Smooth muscle cell (in vitro differentiated cells): ENCODE data around the gene FERMT3. TPM values are rescaled to one million over a fixed set of nuclear protein-coding genes. Genes with fewer than 3 reads are reported as not detected.

Experiments used
- DNase-seq: peaks from one replicate; lab custom pipeline; 2025; ENCODE audit not compliant: unreplicated experiment; lab: John Stamatoyannopoulos, UW
- H2AFZ ChIP-seq: fragments of 200-600 bp; sonication (generic); 2 replicates; pipeline ENCODE4 v1.6.0; 2016; ENCODE audit warnings: antibody characterized with exemption, low read depth, mild to moderate bottlenecking
- H3F3A ChIP-seq: fragments of 200-600 bp; sonication (generic); 2 replicates; pipeline ENCODE4 v1.6.0; 2017; ENCODE audit warnings: antibody characterized with exemption, low read depth
- H3K27ac ChIP-seq: fragments of 200-600 bp; sonication (generic); 2 replicates; pipeline ENCODE4 v1.5.1; 2016; ENCODE audit warnings: low read depth, mild to moderate bottlenecking
- H3K27me3 ChIP-seq: fragments of 200-600 bp; sonication (generic); 2 replicates; pipeline ENCODE4 v1.6.1; 2016; ENCODE audit warnings: low read depth, mild to moderate bottlenecking
- H3K36me3 ChIP-seq: fragments of 200-600 bp; sonication (generic); 2 replicates; pipeline ENCODE4 v1.5.1; 2016; ENCODE audit warnings: low read depth
- H3K4me1 ChIP-seq: fragments of 200-600 bp; sonication (generic); 2 replicates; pipeline ENCODE4 v1.5.1; 2016; ENCODE audit warnings: low read depth
- H3K4me2 ChIP-seq: fragments of 200-600 bp; sonication (generic); 2 replicates; pipeline ENCODE4 v1.6.0; 2016; ENCODE audit warnings: mild to moderate bottlenecking
- H3K4me3 ChIP-seq: fragments of 200-600 bp; sonication (generic); 2 replicates; pipeline ENCODE4 v1.5.1; 2016; ENCODE audit warnings: mild to moderate bottlenecking
- H3K79me2 ChIP-seq: fragments of 200-600 bp; sonication (generic); 2 replicates; pipeline ENCODE4 v1.6.0; 2016; ENCODE audit warnings: low read depth, mild to moderate bottlenecking
- H3K9ac ChIP-seq: fragments of 200-600 bp; sonication (generic); 2 replicates; pipeline ENCODE4 v1.6.0; 2016; ENCODE audit warnings: low read depth
- H3K9me3 ChIP-seq: fragments of 200-600 bp; sonication (generic); replicated peaks from 2 replicates; pipeline ENCODE4 v1.5.1; 2016; ENCODE audit warnings: low read depth
- H4K20me1 ChIP-seq: fragments of 200-600 bp; sonication (generic); 2 replicates; pipeline ENCODE4 v1.6.0; 2016; ENCODE audit warnings: low read depth
- CTCF ChIP-seq: fragments of 200-600 bp; sonication (generic); IDR thresholded peaks from 2 replicates; pipeline ENCODE4 v1.5.1; 2017; ENCODE audit warnings: borderline replicate concordance, mild to moderate bottlenecking, antibody characterized with exemption; ENCODE audit not compliant: insufficient read depth, poor library complexity, severe bottlenecking
- WGBS: methylation state at CpG from one replicate; pipeline ENCODE4 v1.1.7; 2016; ENCODE audit warnings: low lambda C conversion rate; 5-methylcytosine and 5-hydroxymethylcytosine counted together
- polyA plus RNA-seq: library from polyadenylated mRNA; unstranded; fragments of >200 nt; fragmentation: Nextera tagmentation; extraction: Ambion mirVana; gene quantifications from 2 replicates; pipeline ENCODE4 v1.2.1, GENCODE V29; 2016
- total RNA-seq: library from RNA; depleted of rRNA; stranded (reverse); fragments of >200 nt; gene quantifications from 2 replicates; pipeline ENCODE4 v1.2.3, GENCODE V29; 2014

FERMT3 gene
- total and polyA plus RNA-seq, 2 experiments from 2014 or later, result 1.2 to 3.7 TPM

GRCh38 chr11:64227405-64227956 is 21.0 kb downstream of the FERMT3 start:
- WGBS, result 80% methylated on average over 2 of the region's 3 CpGs
- Histone ChIP-seq H3K27ac (no peak overlapping the region), H3F3A (no peaks in the 10 kb centered on the region), H4K20me1 (no peaks in the 10 kb centered on the region), H3K36me3 (no peaks in the 10 kb centered on the region), H3K9me3 (no peaks in the 10 kb centered on the region), H3K4me3 (peak overlapping the region; percentile 63), H3K4me2 (peak overlapping the region; percentile 97), H3K4me1 (peaks cover 19% of the 10 kb centered on the region), H2AFZ (no peak overlapping the region), H3K27me3 (no peaks in the 10 kb centered on the region), H3K79me2 (peaks cover 22% of the 10 kb centered on the region), H3K9ac (no peak overlapping the region)
- TF ChIP-seq CTCF, result no peak
- DNase-seq, result no peak

GRCh38 chr11:64229090-64229743 is 22.7 kb downstream of the FERMT3 start:
- H2AFZ ChIP-seq, result no peak overlapping the region
- H3K4me1 ChIP-seq, result peaks cover 19% of the 10 kb centered on the region
- H3K27ac ChIP-seq, result no peak overlapping the region
- no peak for DNase-seq
- 96% methylated on average over 12 of the region's 12 CpGs for WGBS
- no peak overlapping the region for H3K9ac ChIP-seq
- peaks cover 22% of the 10 kb centered on the region for H3K79me2 ChIP-seq
- TF ChIP-seq CTCF, result no peak
- no peak overlapping the region for H3K4me3 ChIP-seq
- no peaks in the 10 kb centered on the region for H3K36me3 ChIP-seq
- peak overlapping the region; percentile 97 for H3K4me2 ChIP-seq
- no peaks in the 10 kb centered on the region for H3K9me3 ChIP-seq
- no peaks in the 10 kb centered on the region for H3K27me3 ChIP-seq
- H3F3A ChIP-seq, result no peaks in the 10 kb centered on the region
- H4K20me1 ChIP-seq, result no peaks in the 10 kb centered on the region

- Histone ChIP-seq H3K79me2 (peaks cover 22% of the 10 kb centered on the region), H3K4me2 (peak overlapping the region; percentile 97), H3K4me1 (peaks cover 19% of the 10 kb centered on the region), H2AFZ (no peak overlapping the region), H3K9me3 (no peaks in the 10 kb centered on the region), H3K27me3 (no peaks in the 10 kb centered on the region), H3K4me3 (peak overlapping the region; percentile 79), H3F3A (no peaks in the 10 kb centered on the region), H3K36me3 (no peaks in the 10 kb centered on the region), H3K9ac (no peak overlapping the region), H4K20me1 (no peaks in the 10 kb centered on the region), H3K27ac (peak overlapping the region; percentile 44)
- DNase-seq, result no peak
- 68% methylated on average over 13 of the region's 13 CpGs for WGBS
- TF ChIP-seq CTCF, result no peak
These were observed 23.2 kb downstream of the FERMT3 start for GRCh38 chr11:64229744-64230170.
